HEK293 (cell line): ENCODE data around the gene ZFX.
"Not testable (repeated sequence)": the region's sequence is repeated elsewhere in the genome, so short reads cannot be mapped to it uniquely, and the experiment has no call there.

Source experiments
- CTCF ChIA-PET: fragments of 350-600 bp; formaldehyde crosslinking; extraction: SDS; loops from one replicate; lab custom pipeline; 2021; ENCODE audit warnings: antibody characterized with exemption; lab: Yijun Ruan, JAX
- POLR2A ChIA-PET: fragments of 300-600 bp; formaldehyde crosslinking; extraction: SDS; loops from one replicate; lab custom pipeline; 2020; ENCODE audit warnings: antibody characterized with exemption, inconsistent platforms; lab: Yijun Ruan, JAX
- H3K27ac ChIP-seq: fragments of 200-500 bp; sonication (Bioruptor generic); 2 replicates; pipeline ENCODE4 v1.5.1; 2014; ENCODE audit warnings: low read depth, low read length, control low read depth, inconsistent platforms; ENCODE audit errors: extremely low read depth
- H3K36me3 ChIP-seq, 2 experiments: fragments of 200-500 bp in 1 of 2; sonication (Bioruptor generic) in 1 of 2; 1 replicate in 1 of 2; 2 replicates in 1 of 2; pipeline ENCODE4 v1.5.1; 2014 to 2017; ENCODE audit warnings: inconsistent platforms in 2 of 2, low read length in 2 of 2; ENCODE audit not compliant: control insufficient read depth in 2 of 2, insufficient read depth in 1 of 2
- H3K4me1 ChIP-seq: fragments of 200-500 bp; sonication (Bioruptor generic); 2 replicates; pipeline ENCODE4 v1.5.1; 2014; ENCODE audit warnings: mild to moderate bottlenecking, low read length, inconsistent platforms; ENCODE audit not compliant: control insufficient read depth, insufficient read depth
- H3K4me3 ChIP-seq: 2 replicates; pipeline ENCODE4 v1.5.1; 2011; ENCODE audit warnings: low read depth, mild to moderate bottlenecking, control low read depth, low read length, moderate library complexity
- H3K9me3 ChIP-seq: fragments of 200-500 bp; sonication (Bioruptor generic); 2 replicates; pipeline ENCODE4 v1.5.1; 2014; ENCODE audit warnings: low read depth, low read length, inconsistent platforms; ENCODE audit not compliant: control insufficient read depth, insufficient read depth
- BCL11B ChIP-seq: fragments of 450-650 bp; formaldehyde crosslinking; IDR thresholded peaks from 2 replicates; pipeline ENCODE4 v1.5.1; 2016; ENCODE audit warnings: low read depth, missing biosample characterization, missing genetic modification characterization
- KLF16 ChIP-seq: fragments of 450-650 bp; formaldehyde crosslinking; IDR thresholded peaks from 2 replicates; pipeline ENCODE4 v1.5.1; 2017; ENCODE audit warnings: missing biosample characterization, missing genetic modification characterization
- KLF9 ChIP-seq: fragments of 450-650 bp; formaldehyde crosslinking; IDR thresholded peaks from 2 replicates; pipeline ENCODE4 v1.5.1; 2016; ENCODE audit warnings: missing biosample characterization, missing genetic modification characterization, low read depth
- PATZ1 ChIP-seq: fragments of 450-650 bp; formaldehyde crosslinking; IDR thresholded peaks from 2 replicates; pipeline ENCODE4 v1.5.1; 2016; ENCODE audit warnings: missing biosample characterization, missing genetic modification characterization
- PRDM6 ChIP-seq: fragments of 450-650 bp; formaldehyde crosslinking; IDR thresholded peaks from 2 replicates; pipeline ENCODE4 v1.5.1; 2017; ENCODE audit warnings: missing biosample characterization, missing genetic modification characterization
- SP3 ChIP-seq: fragments of 450-650 bp; formaldehyde crosslinking; IDR thresholded peaks from 2 replicates; pipeline ENCODE4 v1.5.1; 2016; ENCODE audit warnings: missing biosample characterization, missing genetic modification characterization
- ZBTB11 ChIP-seq: fragments of 450-650 bp; formaldehyde crosslinking; conservative IDR thresholded peaks from 2 replicates; pipeline ENCODE4 v1.5.1; 2016; ENCODE audit warnings: low read depth, missing biosample characterization, missing genetic modification characterization
- ZBTB17 ChIP-seq: fragments of 450-650 bp; formaldehyde crosslinking; IDR thresholded peaks from 2 replicates; pipeline ENCODE4 v1.5.1; 2016; ENCODE audit warnings: missing biosample characterization, missing genetic modification characterization
- ZBTB48 ChIP-seq: fragments of 450-650 bp; formaldehyde crosslinking; IDR thresholded peaks from 2 replicates; pipeline ENCODE4 v1.5.1; 2016; ENCODE audit warnings: missing biosample characterization, missing genetic modification characterization
- ZEB2 ChIP-seq: fragments of 450-650 bp; formaldehyde crosslinking; IDR thresholded peaks from 2 replicates; pipeline ENCODE4 v1.5.1; 2016; ENCODE audit warnings: missing biosample characterization, missing genetic modification characterization
- ZNF112 ChIP-seq: fragments of 450-650 bp; formaldehyde crosslinking; IDR thresholded peaks from 2 replicates; pipeline ENCODE4 v1.5.0; 2017; ENCODE audit warnings: missing biosample characterization, missing genetic modification characterization
- ZNF121 ChIP-seq: fragments of 450-650 bp; formaldehyde crosslinking; IDR thresholded peaks from 2 replicates; pipeline ENCODE4 v1.5.1; 2016; ENCODE audit warnings: missing biosample characterization, missing genetic modification characterization
- ZNF426 ChIP-seq: fragments of 450-650 bp; formaldehyde crosslinking; IDR thresholded peaks from 2 replicates; pipeline ENCODE4 v1.5.1; 2017; ENCODE audit warnings: missing biosample characterization, missing genetic modification characterization, mild to moderate bottlenecking, inconsistent platforms, moderate library complexity
- ZNF580 ChIP-seq: fragments of 450-650 bp; formaldehyde crosslinking; IDR thresholded peaks from 2 replicates; pipeline ENCODE4 v1.5.1; 2016; ENCODE audit warnings: missing biosample characterization, missing genetic modification characterization
- ZNF596 ChIP-seq: fragments of 450-650 bp; IDR thresholded peaks from 2 replicates; pipeline ENCODE4 v1.5.0; 2018; ENCODE audit warnings: missing biosample characterization, mild to moderate bottlenecking, missing genetic modification characterization, moderate library complexity
- ZNF639 ChIP-seq: fragments of 450-650 bp; formaldehyde crosslinking; IDR thresholded peaks from 2 replicates; pipeline ENCODE4 v1.5.1; 2016; ENCODE audit warnings: missing biosample characterization, missing genetic modification characterization
- TF ChIP-seq, protein P1 (sequence below): fragments of 450-650 bp; formaldehyde crosslinking; IDR thresholded peaks from 2 replicates; pipeline ENCODE4 v1.5.1; 2016; ENCODE audit warnings: missing biosample characterization, missing genetic modification characterization

The ZFX gene

GRCh38 chrX:24154490-24155034, 5.0 kb downstream of the ZFX start (continued):
- TF ChIP-seq ZBTB17 (peak; percentile 46; the same call in 1 of the 2 replicates), ZNF426 (tag by site-specific recombination) (no peak), ZBTB11 (tag by site-specific recombination) (no peak), KLF9 (tag by site-specific recombination) (no peak), ZEB2 (tag by site-specific recombination) (0 out of 2 replicates have a peak, but pooled peaks have one; percentile 30), ZNF596 (0 out of 2 replicates have a peak, but pooled peaks have one; percentile 52), PATZ1 (tag by site-specific recombination) (0 out of 2 replicates have a peak, but pooled peaks have one; percentile 24), KLF16 (tag by site-specific recombination) (no peak), ZBTB48 (no peak), ZNF112 (tag by site-specific recombination) (no peak), SP3 (tag by site-specific recombination) (no peak), BCL11B (tag by site-specific recombination) (no peak)
- TF ChIP-seq, protein P1, sequence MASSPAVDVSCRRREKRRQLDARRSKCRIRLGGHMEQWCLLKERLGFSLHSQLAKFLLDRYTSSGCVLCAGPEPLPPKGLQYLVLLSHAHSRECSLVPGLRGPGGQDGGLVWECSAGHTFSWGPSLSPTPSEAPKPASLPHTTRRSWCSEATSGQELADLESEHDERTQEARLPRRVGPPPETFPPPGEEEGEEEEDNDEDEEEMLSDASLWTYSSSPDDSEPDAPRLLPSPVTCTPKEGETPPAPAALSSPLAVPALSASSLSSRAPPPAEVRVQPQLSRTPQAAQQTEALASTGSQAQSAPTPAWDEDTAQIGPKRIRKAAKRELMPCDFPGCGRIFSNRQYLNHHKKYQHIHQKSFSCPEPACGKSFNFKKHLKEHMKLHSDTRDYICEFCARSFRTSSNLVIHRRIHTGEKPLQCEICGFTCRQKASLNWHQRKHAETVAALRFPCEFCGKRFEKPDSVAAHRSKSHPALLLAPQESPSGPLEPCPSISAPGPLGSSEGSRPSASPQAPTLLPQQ (tag by site-specific recombination) = no peak

- H3K36me3 ChIP-seq = peaks cover 0 to 12% of the 10 kb centered on the region in 2 experiments; a peak in 1 of 3 replicates
- POLR2A ChIA-PET, H3K9me3 ChIP-seq: not testable (repeated sequence)
- 0 out of 2 replicates have a peak, but pooled peaks have one; percentile 20 for TF ChIP-seq ZNF580 (tag by site-specific recombination)
- TF ChIP-seq ZNF121 (tag by site-specific recombination) = peak; percentile 99
- TF ChIP-seq, all 188 proteins: peak for 2; not testable (repeated sequence) for 186
- H3K4me1 ChIP-seq = peaks cover 37% of the 10 kb centered on the region
- CTCF ChIA-PET, H3K4me3 ChIP-seq, H3K27ac ChIP-seq: not testable (repeated sequence)
Observed at GRCh38 chrX:24155747-24156146, 6.2 kb downstream of the ZFX start.

- Histone ChIP-seq H3K4me1 (peaks cover 40% of the 10 kb centered on the region), H3K27ac (no peak overlapping the region), H3K4me3 (no peak overlapping the region), H3K9me3 (no peaks in the 10 kb centered on the region), H3K36me3 (peaks cover 0 to 12% of the 10 kb centered on the region in 2 experiments; a peak in 1 of 3 replicates)
- POLR2A ChIA-PET = no interaction called here
- CTCF ChIA-PET = interaction anchor here (0.6 to 0.7 kb wide), 2 partner anchors 9 to 104 kb away, joined by 3 read pairs; no protein-coding TSS in a partner anchor
- TF ChIP-seq PRDM6 (peak; percentile 58), ZNF639 (tag by site-specific recombination) (no peak)
Observed at GRCh38 chrX:24156177-24156576, 6.6 kb downstream of the ZFX start.
